Esophagus muscularis mucosa (tissue), 4 donors: ENCODE measurements around the gene SLC35A3. TPM values are rescaled to one million over a fixed set of nuclear protein-coding genes. Genes with fewer than 3 reads are reported as not detected.

Source experiments
- DNase-seq: peaks from one replicate; pipeline ENCODE4 v3.0.0-alpha.2; 2017; ENCODE audit errors: extremely low spot score
- H3K27ac ChIP-seq, 4 donors: fragments of 200-600 bp; sonication (generic); replicated peaks in 1 of 4; 1 replicate in 3 of 4; 2 replicates in 1 of 4; pipeline ENCODE4 v1.5.1; 2016 to 2019; ENCODE audit warnings: mild to moderate bottlenecking in 1 of 4
- H3K27me3 ChIP-seq, 4 donors: fragments of 200-600 bp; sonication (generic); one replicate each; pipeline versions ENCODE4 v1.5.1 to v1.6.0; 2016 to 2019
- H3K36me3 ChIP-seq, 4 donors: fragments of 200-600 bp; sonication (generic); one replicate each; pipeline ENCODE4 v1.5.1; 2016 to 2019
- H3K4me1 ChIP-seq, 4 donors: fragments of 200-600 bp; sonication (generic); one replicate each; pipeline ENCODE4 v1.5.1; 2016 to 2019
- H3K4me3 ChIP-seq, 4 donors: fragments of 200-600 bp; sonication (generic); 1 replicate in 2 of 4; 2 replicates in 2 of 4; pipeline ENCODE4 v1.5.1; 2016 to 2019; ENCODE audit warnings: mild to moderate bottlenecking in 4 of 4, moderate library complexity in 1 of 4
- H3K9me3 ChIP-seq, 4 donors: fragments of 200-600 bp; sonication (generic); 1 replicate in 3 of 4; 2 replicates in 1 of 4; pipeline ENCODE4 v1.5.1; 2016 to 2019
- CTCF ChIP-seq, 3 experiments: fragments of 200-600 bp in 2 of 3; fragments of 450-650 bp in 1 of 3; sonication (generic) in 2 of 3; IDR thresholded peaks; one replicate each; pipeline ENCODE4 v1.5.1; 2017 to 2019; ENCODE audit warnings: antibody characterized with exemption in 3 of 3, mild to moderate bottlenecking in 2 of 3, moderate library complexity in 1 of 3
- EP300 ChIP-seq: sonication (generic); formaldehyde crosslinking; IDR thresholded peaks from one replicate; pipeline ENCODE4 v1.6.1; 2017; ENCODE audit warnings: antibody characterized with exemption
- POLR2A ChIP-seq: fragments of 450-650 bp; IDR thresholded peaks from one replicate; pipeline ENCODE4 v1.6.1; 2017; ENCODE audit warnings: antibody characterized with exemption, moderate library complexity, mild to moderate bottlenecking, low read depth
- POLR2AphosphoS5 ChIP-seq, 2 donors: sonication (generic); formaldehyde crosslinking; IDR thresholded peaks; one replicate each; pipeline ENCODE4 v1.6.1; 2017; ENCODE audit warnings: antibody characterized with exemption in 2 of 2
- WGBS: methylation state at CpG from one replicate; pipeline ENCODE4 v1.1.5; 2018; 5-methylcytosine and 5-hydroxymethylcytosine counted together
- intact Hi-C: fragments of 100-400 bp; cut with DNase I; formaldehyde crosslinking; loops from one replicate; pipeline ENCODE4 v1.15.1; 2023
- total RNA-seq, 4 donors: library from RNA; depleted of rRNA; stranded (reverse); fragments of >200 nt; gene quantifications; one replicate each; pipeline versions ENCODE4 v1.1.0 to v1.2.1, GENCODE V29; 2016

Gene SLC35A3
- total RNA-seq, 4 donors from 2014 or later: 16.8 to 24.6 (median 22.9) TPM

DNA sequence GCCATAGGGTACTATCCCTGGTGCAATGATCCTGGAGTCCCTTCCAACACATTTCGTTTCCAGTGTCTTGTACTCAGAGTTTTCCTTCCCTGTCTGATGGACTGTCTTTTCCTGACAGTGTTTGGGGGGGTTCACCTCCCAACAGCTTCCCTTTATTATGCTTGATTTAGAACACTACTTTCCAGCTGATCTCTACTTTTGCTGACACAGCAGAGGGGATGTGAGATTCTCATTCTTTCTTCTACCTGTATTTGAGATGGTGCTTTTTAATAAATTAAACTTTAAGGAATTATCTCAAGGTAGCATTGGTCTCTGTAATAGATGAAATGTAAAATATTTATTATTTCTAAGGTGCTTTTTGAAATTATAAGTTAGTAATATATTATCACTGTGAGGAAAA lies 41.0 kb downstream of the SLC35A3 start:
- Histone ChIP-seq H3K4me1 (no peaks in the 10 kb centered on the region), H3K27me3 (no peaks in the 10 kb centered on the region), H3K9me3 (no peaks in the 10 kb centered on the region), H3K27ac (no peak overlapping the region), H3K36me3 (peaks cover 0 to 22% (median 9%) of the 10 kb centered on the region in 4 donors), H3K4me3 (no peak overlapping the region)
- DNase-seq: no peak
- WGBS: 96% methylated on average over 1 of the region's 1 CpG
- intact Hi-C loops: no loop called here
- TF ChIP-seq CTCF (IDR thresholded peaks at IDR 0.05): no peak
- TF ChIP-seq POLR2A: no peak
- TF ChIP-seq POLR2AphosphoS5 (IDR thresholded peaks at IDR 0.05): no peak
- TF ChIP-seq EP300: no peak

- no peaks in the 10 kb centered on the region for H3K4me1 ChIP-seq
- no peak overlapping the region for H3K27ac ChIP-seq
- intact Hi-C loops: no loop called here
- no peak overlapping the region for H3K4me3 ChIP-seq
- no peaks in the 10 kb centered on the region for H3K27me3 ChIP-seq
- peaks cover 0 to 19% (median 2%) of the 10 kb centered on the region in 4 donors for H3K36me3 ChIP-seq
- TF ChIP-seq CTCF (IDR thresholded peaks at IDR 0.05) (no peak), POLR2AphosphoS5 (IDR thresholded peaks at IDR 0.05) (no peak), EP300 (no peak), POLR2A (no peak)
- no peak for DNase-seq
- WGBS: 92% methylated on average over 1 of the region's 1 CpG
- no peaks in the 10 kb centered on the region for H3K9me3 ChIP-seq
These were observed 49.4 kb downstream of the SLC35A3 start for GRCh38 chr1:100019220-100019619.

- no peaks in the 10 kb centered on the region for H3K9me3 ChIP-seq
- 93% methylated on average over 6 of the region's 6 CpGs for WGBS
- no peak for DNase-seq
- no peak overlapping the region for H3K4me3 ChIP-seq
- no peaks in the 10 kb centered on the region for H3K27me3 ChIP-seq
- H3K36me3 ChIP-seq: peaks cover 0 to 15% (median 0%) of the 10 kb centered on the region in 4 donors
- H3K4me1 ChIP-seq: no peaks in the 10 kb centered on the region
- H3K27ac ChIP-seq: no peak overlapping the region
- intact Hi-C loops: no loop called here
- TF ChIP-seq EP300: no peak
- no peak for TF ChIP-seq CTCF (IDR thresholded peaks at IDR 0.05)
- no peak for TF ChIP-seq POLR2AphosphoS5 (IDR thresholded peaks at IDR 0.05)
- no peak for TF ChIP-seq POLR2A
These were observed 53.7 kb downstream of the SLC35A3 start for GRCh38 chr1:100023482-100023881.

GRCh38 chr1:100027212-100027611 lies 57.4 kb downstream of the SLC35A3 start:
- H3K9me3 ChIP-seq: no peaks in the 10 kb centered on the region
- H3K27me3 ChIP-seq: no peaks in the 10 kb centered on the region
- intact Hi-C loops: no loop called here
- no peak for TF ChIP-seq POLR2AphosphoS5 (IDR thresholded peaks at IDR 0.05)
- TF ChIP-seq POLR2A: no peak
- TF ChIP-seq CTCF (IDR thresholded peaks at IDR 0.05): no peak
- no peak for TF ChIP-seq EP300
- WGBS: 91% methylated on average over 1 of the region's 1 CpG
- DNase-seq: no peak
- no peaks in the 10 kb centered on the region for H3K4me1 ChIP-seq
- peaks cover 0 to 4% (median 0%) of the 10 kb centered on the region in 4 donors for H3K36me3 ChIP-seq
- no peak overlapping the region for H3K27ac ChIP-seq
- no peak overlapping the region for H3K4me3 ChIP-seq

- no peaks in the 10 kb centered on the region for H3K9me3 ChIP-seq
- H3K36me3 ChIP-seq: no peaks in the 10 kb centered on the region
- no peak for TF ChIP-seq CTCF (IDR thresholded peaks at IDR 0.05)
- DNase-seq: no peak
- H3K27ac ChIP-seq: no peak overlapping the region
- WGBS: 98% methylated on average over 2 of the region's 2 CpGs
- no peaks in the 10 kb centered on the region for H3K4me1 ChIP-seq
- H3K27me3 ChIP-seq: no peaks in the 10 kb centered on the region
- intact Hi-C loops: no loop called here
- H3K4me3 ChIP-seq: no peak overlapping the region
These were observed 59.0 kb downstream of the SLC35A3 start for GRCh38 chr1:100028765-100029164.
